GM12878 (cell line): ENCODE measurements around the gene SCUBE2. TPM values are rescaled to one million over a fixed set of nuclear protein-coding genes. Genes with fewer than 3 reads are reported as not detected.

ENCODE experiments used
- ATAC-seq: fragments of 200-7000 bp; cut with Tn5 transposase; 3 replicates; pipeline ENCODE4 v1.9.1; 2020; ENCODE audit warnings: mild to moderate bottlenecking, moderate library complexity
- BruUV-seq: library from RNA; stranded (reverse); fragments of 400-500 nt; replicated peaks from 2 replicates; lab custom pipeline; 2021; lab: Mats Ljungman, UMichigan
- CTCF ChIA-PET: fragments of 300-600 bp; sonication (Branson Sonifier 250); formaldehyde crosslinking; extraction: SDS; loops from one replicate; lab custom pipeline; 2021; ENCODE audit warnings: inconsistent platforms; lab: Yijun Ruan, JAX
- POLR2A ChIA-PET: fragments of 350-600 bp; formaldehyde crosslinking; extraction: SDS; loops from one replicate; lab custom pipeline; 2021; ENCODE audit warnings: inconsistent platforms; lab: Charles Lee
- RAD21 ChIA-PET: fragments of 300-600 bp; sonication (Branson Sonifier 250); formaldehyde crosslinking; loops from one replicate; lab custom pipeline; 2023; ENCODE audit warnings: antibody characterized with exemption; ENCODE audit not compliant: unreplicated experiment; lab: Charles Lee
- SMC1A ChIA-PET: fragments of 300-600 bp; sonication (Branson Sonifier 250); formaldehyde crosslinking; loops from one replicate; lab custom pipeline; 2023; ENCODE audit not compliant: unreplicated experiment, uncharacterized antibody; lab: Charles Lee
- DNase-seq: peaks from one replicate; pipeline ENCODE4 v3.0.0-alpha.2; 2011; ENCODE audit warnings: low read depth, low spot score
- FAIRE-seq: peaks from 3 replicates; lab custom pipeline; 2011; peaks lifted over from hg19 to GRCh38; lab: Jason Lieb, UNC
- H2AFZ ChIP-seq: 2 replicates; pipeline ENCODE4 v1.6.0; 2011; ENCODE audit warnings: low read depth, low read length, control low read depth; ENCODE audit not compliant: control insufficient read depth
- H3K27ac ChIP-seq: 2 replicates; pipeline ENCODE4 v1.5.1; 2011; ENCODE audit warnings: control low read depth; ENCODE audit not compliant: control insufficient read depth, insufficient read depth
- H3K27me3 ChIP-seq, 2 experiments: replicated peaks in 1 of 2; 2 replicates each; pipeline versions ENCODE4 v1.6.0 to v1.6.1; 2011; ENCODE audit warnings: low read length in 1 of 2; ENCODE audit not compliant: control insufficient read depth in 2 of 2, insufficient read depth in 2 of 2
- H3K36me3 ChIP-seq, 2 experiments: 2 replicates each; pipeline ENCODE4 v1.5.1; 2011; ENCODE audit warnings: low read length in 1 of 2; ENCODE audit not compliant: control insufficient read depth in 2 of 2, insufficient read depth in 2 of 2
- H3K4me1 ChIP-seq: 2 replicates; pipeline ENCODE4 v1.6.1; 2011; ENCODE audit warnings: mild to moderate bottlenecking, low read length, moderate library complexity, mixed read lengths; ENCODE audit not compliant: control insufficient read depth, insufficient read depth
- H3K4me2 ChIP-seq: 2 replicates; pipeline ENCODE4 v1.6.0; 2011; ENCODE audit warnings: control low read depth; ENCODE audit not compliant: control insufficient read depth, insufficient read depth
- H3K4me3 ChIP-seq: fragments of 200-600 bp; sonication (generic); 2 replicates; pipeline ENCODE4 v1.5.1; 2016
- H3K79me2 ChIP-seq: 2 replicates; pipeline ENCODE4 v1.6.0; 2011; ENCODE audit warnings: low read length; ENCODE audit not compliant: control insufficient read depth, insufficient read depth
- H3K9ac ChIP-seq: 2 replicates; pipeline ENCODE4 v1.8.0; 2011; ENCODE audit warnings: low read length, control low read depth, mixed read lengths; ENCODE audit not compliant: control insufficient read depth, insufficient read depth
- H3K9me3 ChIP-seq: replicated peaks from 3 replicates; pipeline ENCODE4 v1.5.1; 2011; ENCODE audit warnings: mild to moderate bottlenecking, low read length; ENCODE audit not compliant: control insufficient read depth, insufficient read depth
- H4K20me1 ChIP-seq: 2 replicates; pipeline ENCODE4 v1.6.0; 2011; ENCODE audit not compliant: control insufficient read depth, insufficient read depth
- BHLHE40 ChIP-seq, 2 experiments: fragments of 450-650 bp in 1 of 2; IDR thresholded peaks; 2 replicates each; pipeline ENCODE4 v1.6.1; 2011 to 2017; ENCODE audit warnings: low read depth in 2 of 2, borderline replicate concordance in 1 of 2, improper control_type of control experiment in 1 of 2, low read length in 1 of 2, mild to moderate bottlenecking in 1 of 2
- CREM ChIP-seq: IDR thresholded peaks from 2 replicates; pipeline ENCODE4 v1.6.1; 2014; ENCODE audit warnings: antibody characterized with exemption, low read depth
- DPF2 ChIP-seq: fragments of 450-650 bp; IDR thresholded peaks from 2 replicates; pipeline ENCODE4 v1.6.1; 2017; ENCODE audit warnings: mild to moderate bottlenecking
- EED ChIP-seq: sonication (generic); IDR thresholded peaks from 2 replicates; pipeline ENCODE4 v1.6.1; 2016; ENCODE audit warnings: antibody characterized with exemption, low read depth
- IRF4 ChIP-seq: IDR thresholded peaks from 2 replicates; pipeline ENCODE4 v1.6.1; 2011; ENCODE audit warnings: low read depth, low read length
- KDM1A ChIP-seq: fragments of 200-600 bp; sonication (generic); IDR thresholded peaks from 2 replicates; pipeline ENCODE4 v1.6.1; 2016; ENCODE audit warnings: borderline replicate concordance
- LARP7 ChIP-seq: fragments of 450-650 bp; IDR thresholded peaks from 2 replicates; pipeline ENCODE4 v1.6.1; 2017; ENCODE audit warnings: mild to moderate bottlenecking
- NKRF ChIP-seq: fragments of 450-650 bp; conservative IDR thresholded peaks from 2 replicates; pipeline ENCODE4 v1.6.1; 2017; ENCODE audit warnings: mild to moderate bottlenecking, moderate library complexity
- PML ChIP-seq: IDR thresholded peaks from 2 replicates; pipeline ENCODE4 v1.6.1; 2012; ENCODE audit warnings: low read length, inconsistent platforms
- POLR2AphosphoS5 ChIP-seq: IDR thresholded peaks from 2 replicates; pipeline ENCODE4 v1.6.1; 2011; ENCODE audit warnings: mild to moderate bottlenecking, low read length, inconsistent platforms
- SUZ12 ChIP-seq: fragments of 200-600 bp; sonication (generic); IDR thresholded peaks from one replicate; pipeline ENCODE4 v1.6.1; 2018; ENCODE audit warnings: antibody characterized with exemption, mild to moderate bottlenecking; ENCODE audit not compliant: unreplicated experiment
- YY1 ChIP-seq: IDR thresholded peaks from 2 replicates; pipeline ENCODE4 v1.6.1; 2011; ENCODE audit warnings: low read depth, mild to moderate bottlenecking, low read length
- ZBTB40 ChIP-seq: fragments of 450-650 bp; IDR thresholded peaks from 2 replicates; pipeline ENCODE4 v1.6.1; 2016; ENCODE audit warnings: mild to moderate bottlenecking, moderate library complexity, borderline replicate concordance
- ZNF217 ChIP-seq: fragments of 450-650 bp; IDR thresholded peaks from 2 replicates; pipeline ENCODE4 v1.6.1; 2017; ENCODE audit warnings: antibody characterized with exemption, mild to moderate bottlenecking
- ZNF24 ChIP-seq: fragments of 450-650 bp; IDR thresholded peaks from 2 replicates; pipeline ENCODE4 v1.6.1; 2017; ENCODE audit warnings: antibody characterized with exemption, mild to moderate bottlenecking
- WGBS: methylation state at CpG from one replicate; pipeline ENCODE4 v1.1.6; 2016; ENCODE audit warnings: low lambda C conversion rate; ENCODE audit not compliant: insufficient replicate concordance, insufficient coverage; ENCODE audit errors: missing lambda C conversion rate; 5-methylcytosine and 5-hydroxymethylcytosine counted together
- in situ Hi-C: fragments of 300-500 bp; cut with MboI; formaldehyde crosslinking; loops from 9 replicates; pipeline ENCODE4 v1.14.3; 2018; ENCODE audit warnings: mixed read lengths
- intact Hi-C: fragments of 100-400 bp; cut with micrococcal nuclease; formaldehyde crosslinking; loops from one replicate; pipeline ENCODE4 v1.14.2; 2022; ENCODE audit not compliant: unreplicated experiment
- polyA plus RNA-seq, 11 experiments: library from polyadenylated mRNA; depleted of rRNA in 4 of 11; unstranded in 6 of 11; stranded (reverse) in 5 of 11; fragments of >200 nt; fragmentation: Nextera tagmentation in 4 of 11; fragmentation: Illumina TruSeq in 1 of 11; extraction: Ambion mirVana in 4 of 11; extraction: Trizol in 1 of 11; gene quantifications; 1 replicate in 1 of 11; 2 replicates in 10 of 11; pipeline versions ENCODE4 v1.2.1 to v1.2.3, GENCODE V29; 2011 to 2016; ENCODE audit warnings: inconsistent platforms in 2 of 11, missing spikeins in 2 of 11, low read depth in 1 of 11
- total RNA-seq, 4 experiments: library from RNA; depleted of rRNA in 3 of 4; stranded (reverse); fragments of >200 nt in 3 of 4; fragmentation: Illumina TruSeq in 1 of 4; extraction: Trizol in 1 of 4; gene quantifications; 2 replicates each; pipeline versions ENCODE4 v1.2.1 to v1.2.3, GENCODE V29; 2013 to 2021

Gene SCUBE2
- total and polyA plus RNA-seq, 10 of the 15 experiments (the other 5 are each of a cell fraction or from before 2014, with no cell fraction given), result 0.12 to 0.56 (median 0.31) TPM; not detected in 2

GRCh38 chr11:9076661-9077060 lies 14.7 kb downstream of the SCUBE2 start (continued):
- TF ChIP-seq KDM1A, result no peak
- TF ChIP-seq LARP7, result no peak
- TF ChIP-seq, all 136 proteins: peak for 0

GRCh38 chr11:9076046-9076445 lies 15.4 kb downstream of the SCUBE2 start:
- ChIA-PET SMC1A (interaction anchor here (0.7 to 3.7 kb wide), 4 partner anchors 12 to 60 kb away, joined by 3 to 22 read pairs (median 4); no protein-coding TSS in a partner anchor), POLR2A (no interaction called here), CTCF (interaction anchor here (1.1 to 2.0 kb wide), 3 partner anchors 13 to 54 kb away, joined by 3 to 5 read pairs (median 5); no protein-coding TSS in a partner anchor), RAD21 (interaction anchor here (1.2 kb wide), 1 partner anchor 48 kb away, joined by 3 read pairs; no protein-coding TSS in a partner anchor)
- BruUV-seq, result no TSS peak
- H2AFZ ChIP-seq, result no peak overlapping the region
- TF ChIP-seq BHLHE40 (IDR thresholded peaks at IDR 0.05; ENCODE audit: borderline replicate concordance in 1 of 2, low read depth in 2 of 2, low read length in 1 of 2) (no peak), PML (no peak), CREM (no peak), IRF4 (no peak), YY1 (no peak), ZBTB40 (no peak), EED (no peak), ZNF217 (no peak), DPF2 (no peak), SUZ12 (no peak), ZNF24 (no peak), NKRF (no peak), POLR2AphosphoS5 (no peak)
- in situ Hi-C loops (no loop called here), intact Hi-C loops (no loop called here)
- ATAC-seq (no peak), FAIRE-seq (no peak), DNase-seq (no peak)
- no peak overlapping the region for H3K4me2 ChIP-seq
- peaks cover under 1% of the 10 kb centered on the region for H3K4me1 ChIP-seq
- no peaks in the 10 kb centered on the region for H3K79me2 ChIP-seq
- no peak overlapping the region for H3K27ac ChIP-seq
- no peaks in the 10 kb centered on the region; a peak in 1 of 4 replicates for H3K27me3 ChIP-seq
- H4K20me1 ChIP-seq, result no peaks in the 10 kb centered on the region
- H3K9me3 ChIP-seq, result no peaks in the 10 kb centered on the region
- H3K4me3 ChIP-seq, result no peak overlapping the region
- no peaks in the 10 kb centered on the region for H3K36me3 ChIP-seq
- 30% methylated on average over 3 of the region's 3 CpGs for WGBS
- no peak overlapping the region for H3K9ac ChIP-seq
